Mesenchymal stem cell (in vitro differentiated cells and primary cell): ENCODE data around the gene IL36RN.

Experiments used
- DNase-seq: peaks from one replicate; pipeline ENCODE4 v3.0.0-alpha.2; 2013
- H2AFZ ChIP-seq: one replicate; pipeline ENCODE4 v1.6.1; 2013; ENCODE audit warnings: low read depth, mild to moderate bottlenecking, control low read depth, inconsistent platforms, low read length, moderate library complexity
- H2AK5ac ChIP-seq: 2 replicates; pipeline ENCODE4 v1.6.1; 2013; ENCODE audit warnings: low read length, moderate library complexity, mild to moderate bottlenecking, inconsistent platforms; ENCODE audit not compliant: severe bottlenecking
- H2BK120ac ChIP-seq: one replicate; pipeline ENCODE4 v1.6.1; 2013; ENCODE audit warnings: low read depth, mild to moderate bottlenecking, inconsistent platforms, low read length, moderate library complexity
- H2BK12ac ChIP-seq, 2 experiments: one replicate each; pipeline ENCODE4 v1.6.1; 2013; ENCODE audit warnings: inconsistent platforms in 2 of 2, low read length in 2 of 2, mild to moderate bottlenecking in 2 of 2, moderate library complexity in 2 of 2, control low read depth in 1 of 2
- H2BK15ac ChIP-seq: one replicate; pipeline ENCODE4 v1.6.1; 2013; ENCODE audit warnings: mild to moderate bottlenecking, low read depth, inconsistent platforms; ENCODE audit not compliant: poor library complexity, severe bottlenecking
- H2BK5ac ChIP-seq: 2 replicates; pipeline ENCODE4 v1.6.1; 2013; ENCODE audit warnings: low read depth, mild to moderate bottlenecking, low read length, control low read depth, inconsistent platforms; ENCODE audit not compliant: poor library complexity, severe bottlenecking
- H3K14ac ChIP-seq, 2 experiments: one replicate each; pipeline ENCODE4 v1.6.1; 2013; ENCODE audit warnings: inconsistent platforms in 2 of 2, low read length in 2 of 2, control low read depth in 1 of 2, mild to moderate bottlenecking in 1 of 2, moderate library complexity in 1 of 2
- H3K18ac ChIP-seq, 2 experiments: one replicate each; pipeline ENCODE4 v1.6.1; 2013; ENCODE audit warnings: inconsistent platforms in 2 of 2, low read length in 2 of 2, control low read depth in 1 of 2, low read depth in 1 of 2, mild to moderate bottlenecking in 1 of 2
- H3K23ac ChIP-seq, 2 experiments: one replicate each; pipeline ENCODE4 v1.6.1; 2013; ENCODE audit warnings: inconsistent platforms in 2 of 2, low read length in 2 of 2, mild to moderate bottlenecking in 2 of 2, moderate library complexity in 2 of 2, control low read depth in 1 of 2
- H3K27ac ChIP-seq: 2 replicates; pipeline ENCODE4 v1.5.1; 2013; ENCODE audit warnings: mild to moderate bottlenecking, moderate library complexity, low read length, control low read depth, inconsistent platforms; ENCODE audit not compliant: poor library complexity, severe bottlenecking
- H3K27me3 ChIP-seq, 2 experiments: 2 replicates each; pipeline versions ENCODE4 v1.6.1 to v1.7.0; 2013; ENCODE audit warnings: low read length in 2 of 2, mild to moderate bottlenecking in 2 of 2, moderate library complexity in 2 of 2, control low read depth in 1 of 2, inconsistent platforms in 1 of 2; ENCODE audit not compliant: control insufficient read depth in 1 of 2, insufficient read depth in 1 of 2
- H3K36me3 ChIP-seq, 2 experiments: 2 replicates each; pipeline versions ENCODE4 v1.6.1 to v1.7.0; 2013; ENCODE audit warnings: low read length in 2 of 2, control low read depth in 1 of 2, inconsistent platforms in 1 of 2, low read depth in 1 of 2, mild to moderate bottlenecking in 1 of 2; ENCODE audit not compliant: insufficient read depth in 2 of 2, control insufficient read depth in 1 of 2
- H3K4ac ChIP-seq, 2 experiments: one replicate each; pipeline ENCODE4 v1.6.1; 2013; ENCODE audit warnings: inconsistent platforms in 2 of 2, low read length in 2 of 2, mild to moderate bottlenecking in 2 of 2, moderate library complexity in 2 of 2, control low read depth in 1 of 2, low read depth in 1 of 2
- H3K4me1 ChIP-seq: 2 replicates; pipeline ENCODE4 v1.6.1; 2013; ENCODE audit warnings: low read depth, low read length, control low read depth; ENCODE audit not compliant: control insufficient read depth, insufficient read depth
- H3K4me2 ChIP-seq: 2 replicates; pipeline ENCODE4 v1.6.1; 2013; ENCODE audit warnings: low read length, mild to moderate bottlenecking, inconsistent platforms; ENCODE audit not compliant: poor library complexity, severe bottlenecking
- H3K4me3 ChIP-seq, 2 experiments: 2 replicates each; pipeline versions ENCODE4 v1.5.1 to v1.7.0; 2013; ENCODE audit warnings: low read length in 2 of 2, mild to moderate bottlenecking in 2 of 2, control low read depth in 1 of 2, low read depth in 1 of 2; ENCODE audit not compliant: insufficient read depth in 1 of 2
- H3K79me1 ChIP-seq: replicated peaks from 2 replicates; pipeline ENCODE4 v1.6.1; 2013; ENCODE audit warnings: mild to moderate bottlenecking, control low read depth, low read length, inconsistent platforms; ENCODE audit not compliant: poor library complexity, severe bottlenecking
- H3K9ac ChIP-seq: 2 replicates; pipeline ENCODE4 v1.7.0; 2013; ENCODE audit warnings: mild to moderate bottlenecking, low read length, moderate library complexity
- H3K9me3 ChIP-seq: 2 replicates; pipeline ENCODE4 v1.7.0; 2013; ENCODE audit warnings: mild to moderate bottlenecking, low read length; ENCODE audit not compliant: control insufficient read depth
- H4K8ac ChIP-seq: one replicate; pipeline ENCODE4 v1.6.1; 2013; ENCODE audit warnings: inconsistent platforms, mild to moderate bottlenecking, low read length, moderate library complexity
- H4K91ac ChIP-seq: one replicate; pipeline ENCODE4 v1.6.1; 2013; ENCODE audit warnings: mild to moderate bottlenecking, low read length, inconsistent platforms
- WGBS: methylation state at CpG from one replicate; pipeline ENCODE4 v1.1.7; 2013; ENCODE audit warnings: mixed read lengths; 5-methylcytosine and 5-hydroxymethylcytosine counted together

The IL36RN gene

DNA sequence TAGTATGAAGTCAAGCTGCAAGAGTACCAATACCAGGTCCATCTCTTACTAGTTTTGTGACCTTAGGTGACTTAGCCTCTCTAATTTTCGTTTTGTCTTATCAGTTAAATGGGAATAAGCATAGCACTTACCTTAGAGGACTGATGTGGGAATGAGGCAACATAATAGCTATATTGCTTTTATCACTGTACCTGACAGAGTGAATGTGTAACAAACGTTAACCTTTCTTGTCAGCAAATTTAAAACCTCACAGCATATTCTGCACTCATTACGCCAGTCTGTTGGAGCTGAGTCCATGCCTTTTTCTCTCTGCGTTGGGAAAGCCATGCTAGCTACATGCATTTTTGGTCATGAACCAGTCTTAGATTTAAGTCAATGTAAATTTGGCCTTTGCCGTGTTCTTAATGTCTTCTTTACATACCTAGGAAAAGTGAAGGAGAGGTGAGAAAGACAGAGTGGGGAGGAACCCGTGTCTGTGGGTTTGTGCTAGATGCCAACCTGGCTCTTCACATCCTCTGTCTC, 6.5 kb upstream of the IL36RN start, which contains the start of gene IL36B:
TSS of gene IL36B (minus strand) at position 472 of the 522 bp plus-strand sequence.
- Histone ChIP-seq H4K91ac (no peak within 1 kb of the TSS), H3K36me3 (no peaks in the 10 kb centered on the region), H3K4me3 (no peak within 1 kb of the TSS), H3K27me3 (peaks cover 4 to 9% of the 10 kb centered on the region in 2 experiments), H3K9ac (no peak within 1 kb of the TSS), H3K4ac (no peak within 1 kb of the TSS), H2BK12ac (no peak within 1 kb of the TSS), H3K79me1 (no peaks in the 10 kb centered on the region), H3K27ac (no peak within 1 kb of the TSS), H2BK5ac (no peak within 1 kb of the TSS), H3K4me2 (no peak within 1 kb of the TSS), H2BK120ac (no peak within 1 kb of the TSS), H3K23ac (no peak within 1 kb of the TSS), H3K14ac (no peak within 1 kb of the TSS), H2AFZ (no peak within 1 kb of the TSS), H3K9me3 (peaks cover 39% of the 10 kb centered on the region), H2AK5ac (no peak within 1 kb of the TSS), H3K18ac (no peak within 1 kb of the TSS), H2BK15ac (no peak within 1 kb of the TSS), H3K4me1 (no peaks in the 10 kb centered on the region), H4K8ac (no peak within 1 kb of the TSS)
- WGBS, result 75% methylated on average over 5 of the region's 6 CpGs
- no peak for DNase-seq

DNA sequence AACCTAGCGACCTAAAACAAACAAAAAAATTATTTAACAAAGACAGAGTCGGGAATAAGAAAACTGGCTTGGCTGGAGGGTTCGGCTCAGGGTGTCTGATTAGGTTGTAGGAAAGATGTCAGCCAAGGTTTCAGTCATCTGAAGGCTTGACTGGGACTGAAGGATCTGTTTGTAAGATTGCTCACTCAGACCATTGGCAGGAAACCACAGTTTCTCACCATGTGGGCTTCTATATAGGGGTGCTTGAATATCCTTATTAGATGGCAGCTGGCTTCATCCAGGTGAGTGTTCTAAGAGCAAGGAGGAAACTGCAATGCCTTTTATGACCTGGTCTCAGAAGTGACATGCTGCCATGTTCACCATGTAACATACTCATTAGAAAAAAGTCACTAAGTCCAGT, 5.3 kb upstream of the IL36RN start:
- no peaks in the 10 kb centered on the region for H3K4me1 ChIP-seq
- no peak overlapping the region for H3K9ac ChIP-seq
- no peak for DNase-seq
- no peak overlapping the region for H4K91ac ChIP-seq
- no peak overlapping the region for H2AK5ac ChIP-seq
- no peak overlapping the region for H2BK15ac ChIP-seq
- no peak overlapping the region for H2BK120ac ChIP-seq
- 52% methylated on average over 2 of the region's 3 CpGs for WGBS
- H3K4ac ChIP-seq, result no peak overlapping the region
- no peak overlapping the region for H3K4me3 ChIP-seq
- no peak overlapping the region for H2AFZ ChIP-seq
- peaks cover 39% of the 10 kb centered on the region for H3K9me3 ChIP-seq
- H3K36me3 ChIP-seq, result no peaks in the 10 kb centered on the region
- no peak overlapping the region for H4K8ac ChIP-seq
- H3K27ac ChIP-seq, result no peak overlapping the region
- H3K4me2 ChIP-seq, result no peak overlapping the region
- H3K27me3 ChIP-seq, result peaks cover 4 to 11% of the 10 kb centered on the region in 2 experiments
- H3K18ac ChIP-seq, result no peak overlapping the region
- no peak overlapping the region for H2BK5ac ChIP-seq
- H2BK12ac ChIP-seq, result no peak overlapping the region
- no peak overlapping the region for H3K23ac ChIP-seq
- H3K14ac ChIP-seq, result no peak overlapping the region
- no peaks in the 10 kb centered on the region for H3K79me1 ChIP-seq

DNA sequence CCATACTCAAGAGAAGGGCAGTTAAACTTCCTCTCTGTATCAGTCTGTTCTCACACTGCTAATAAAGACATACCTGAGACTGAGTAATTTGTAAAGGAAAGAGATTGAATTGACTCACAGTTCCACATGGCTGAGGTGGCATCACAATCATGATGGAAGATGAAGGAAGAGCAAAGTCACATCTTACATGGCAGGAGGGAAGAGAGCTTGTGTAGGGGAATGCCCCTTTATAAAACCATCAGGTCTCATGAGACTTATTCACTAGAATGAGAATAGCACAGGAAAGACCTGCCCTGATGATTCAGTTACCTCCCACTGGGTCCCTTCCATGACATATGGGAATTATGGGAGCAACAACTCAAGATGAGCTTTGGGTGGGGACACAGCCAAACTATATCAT, 4.9 kb upstream of the IL36RN start:
- Histone ChIP-seq H3K27ac (no peak overlapping the region), H3K4ac (no peak overlapping the region), H3K27me3 (peaks cover 4 to 15% of the 10 kb centered on the region in 2 experiments), H2BK12ac (no peak overlapping the region), H3K18ac (no peak overlapping the region), H3K4me2 (no peak overlapping the region), H2AFZ (no peak overlapping the region), H3K9ac (no peak overlapping the region), H3K79me1 (no peaks in the 10 kb centered on the region), H4K91ac (no peak overlapping the region), H4K8ac (no peak overlapping the region), H3K23ac (no peak overlapping the region), H3K14ac (no peak overlapping the region), H3K36me3 (no peaks in the 10 kb centered on the region), H2BK5ac (no peak overlapping the region), H3K4me3 (no peak overlapping the region), H3K4me1 (no peaks in the 10 kb centered on the region), H2AK5ac (no peak overlapping the region), H2BK120ac (no peak overlapping the region), H3K9me3 (peaks cover 39% of the 10 kb centered on the region), H2BK15ac (no peak overlapping the region)
- no peak for DNase-seq

DNA sequence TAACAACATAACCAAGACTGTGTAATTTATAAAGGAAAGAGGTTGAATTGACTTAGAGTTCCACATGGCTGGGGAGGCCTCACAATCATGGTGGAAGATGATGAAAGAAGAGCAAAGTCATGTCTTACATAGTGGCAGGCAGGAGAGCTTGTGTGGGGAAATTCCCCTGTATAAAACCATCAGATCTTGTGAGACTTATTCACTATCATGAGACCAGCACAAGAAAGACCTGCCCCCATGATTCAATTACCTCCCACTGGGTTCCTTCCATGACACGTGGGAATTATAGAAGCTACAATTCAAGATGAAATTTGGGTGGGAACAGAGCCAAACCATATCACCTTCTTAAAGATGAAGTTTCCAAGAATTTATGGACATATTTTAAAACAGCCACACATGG, 2.5 kb upstream of the IL36RN start:
- no peak overlapping the region for H3K14ac ChIP-seq
- H3K79me1 ChIP-seq, result no peaks in the 10 kb centered on the region
- H2BK120ac ChIP-seq, result no peak overlapping the region
- H3K9me3 ChIP-seq, result peaks cover 35% of the 10 kb centered on the region
- no peak overlapping the region for H3K4me3 ChIP-seq
- no peak overlapping the region for H2BK15ac ChIP-seq
- no peak for DNase-seq
- no peaks in the 10 kb centered on the region for H3K4me1 ChIP-seq
- WGBS, result 80% methylated on average over 1 of the region's 1 CpG
- H3K23ac ChIP-seq, result no peak overlapping the region
- H4K8ac ChIP-seq, result no peak overlapping the region
- H3K36me3 ChIP-seq, result no peaks in the 10 kb centered on the region
- peaks cover 2 to 31% of the 10 kb centered on the region in 2 experiments for H3K27me3 ChIP-seq
- no peak overlapping the region for H2AFZ ChIP-seq
- no peak overlapping the region for H2AK5ac ChIP-seq
- no peak overlapping the region for H4K91ac ChIP-seq
- no peak overlapping the region for H3K4me2 ChIP-seq
- H2BK5ac ChIP-seq, result no peak overlapping the region
- H3K4ac ChIP-seq, result no peak overlapping the region
- no peak overlapping the region for H3K18ac ChIP-seq
- peak overlapping the region; percentile 9 for H3K9ac ChIP-seq
- H2BK12ac ChIP-seq, result no peak overlapping the region
- no peak overlapping the region for H3K27ac ChIP-seq
